Right atrium auricular region (tissue), 2 donors: ENCODE measurements around the gene UROS. TPM values are rescaled to one million over a fixed set of nuclear protein-coding genes. Genes with fewer than 3 reads are reported as not detected.

Experiments used
- DNase-seq: peaks from one replicate; pipeline ENCODE4 v3.0.0-alpha.2; 2019; ENCODE audit warnings: low spot score
- H3K27ac ChIP-seq, 2 donors: fragments of 200-600 bp; sonication (generic); 1 replicate in 1 of 2; 2 replicates in 1 of 2; pipeline ENCODE4 v1.5.1; 2016 to 2019
- H3K27me3 ChIP-seq, 2 donors: fragments of 200-600 bp; sonication (generic); one replicate each; pipeline versions ENCODE4 v1.5.1 to v1.6.0; 2017 to 2019
- H3K36me3 ChIP-seq: fragments of 200-600 bp; sonication (generic); one replicate; pipeline ENCODE4 v1.5.1; 2016
- H3K4me1 ChIP-seq, 2 donors: fragments of 200-600 bp; sonication (generic); one replicate each; pipeline versions ENCODE4 v1.5.1 to v1.6.0; 2017 to 2019
- H3K4me3 ChIP-seq, 2 donors: fragments of 200-600 bp; sonication (generic); 1 replicate in 1 of 2; 2 replicates in 1 of 2; pipeline ENCODE4 v1.5.1; 2017 to 2019; ENCODE audit warnings: mild to moderate bottlenecking in 1 of 2, moderate library complexity in 1 of 2
- H3K9me3 ChIP-seq, 2 donors: fragments of 200-600 bp; sonication (generic); one replicate each; pipeline ENCODE4 v1.5.1; 2019
- total RNA-seq, 2 donors: library from RNA; depleted of rRNA; stranded (reverse); fragments of >200 nt; gene quantifications; one replicate each; pipeline ENCODE4 v1.1.0, GENCODE V29; 2016
- TF ChIP-seq, protein P1 (sequence below), 2 donors: fragments of 200-600 bp; sonication (generic); IDR thresholded peaks; one replicate each; pipeline ENCODE4 v1.5.1; 2019; ENCODE audit warnings: antibody characterized with exemption in 2 of 2

The UROS gene
- total RNA-seq, 2 donors from 2014 or later: 54.1 to 81.0 TPM

- Histone ChIP-seq H3K9me3 (no peaks in the 10 kb centered on the region), H3K4me1 (no peaks in the 10 kb centered on the region), H3K27me3 (no peaks in the 10 kb centered on the region), H3K27ac (no peak overlapping the region), H3K4me3 (no peak overlapping the region), H3K36me3 (peaks cover 32% of the 10 kb centered on the region)
- TF ChIP-seq, protein P1, sequence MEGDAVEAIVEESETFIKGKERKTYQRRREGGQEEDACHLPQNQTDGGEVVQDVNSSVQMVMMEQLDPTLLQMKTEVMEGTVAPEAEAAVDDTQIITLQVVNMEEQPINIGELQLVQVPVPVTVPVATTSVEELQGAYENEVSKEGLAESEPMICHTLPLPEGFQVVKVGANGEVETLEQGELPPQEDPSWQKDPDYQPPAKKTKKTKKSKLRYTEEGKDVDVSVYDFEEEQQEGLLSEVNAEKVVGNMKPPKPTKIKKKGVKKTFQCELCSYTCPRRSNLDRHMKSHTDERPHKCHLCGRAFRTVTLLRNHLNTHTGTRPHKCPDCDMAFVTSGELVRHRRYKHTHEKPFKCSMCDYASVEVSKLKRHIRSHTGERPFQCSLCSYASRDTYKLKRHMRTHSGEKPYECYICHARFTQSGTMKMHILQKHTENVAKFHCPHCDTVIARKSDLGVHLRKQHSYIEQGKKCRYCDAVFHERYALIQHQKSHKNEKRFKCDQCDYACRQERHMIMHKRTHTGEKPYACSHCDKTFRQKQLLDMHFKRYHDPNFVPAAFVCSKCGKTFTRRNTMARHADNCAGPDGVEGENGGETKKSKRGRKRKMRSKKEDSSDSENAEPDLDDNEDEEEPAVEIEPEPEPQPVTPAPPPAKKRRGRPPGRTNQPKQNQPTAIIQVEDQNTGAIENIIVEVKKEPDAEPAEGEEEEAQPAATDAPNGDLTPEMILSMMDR (IDR thresholded peaks at IDR 0.05): no peak
- no peak for DNase-seq
Measured at GRCh38 chr10:125788156-125789034, 34.7 kb downstream of the UROS start.

GRCh38 chr10:125785791-125786190, 37.3 kb downstream of the UROS start:
- Histone ChIP-seq H3K27ac (no peak overlapping the region), H3K9me3 (no peaks in the 10 kb centered on the region), H3K4me1 (no peaks in the 10 kb centered on the region), H3K27me3 (no peaks in the 10 kb centered on the region), H3K36me3 (peaks cover 18% of the 10 kb centered on the region), H3K4me3 (no peak overlapping the region)
- DNase-seq: no peak
- TF ChIP-seq, protein P1 (IDR thresholded peaks at IDR 0.05): no peak

GRCh38 chr10:125783957-125784356, 39.1 kb downstream of the UROS start:
- TF ChIP-seq, protein P1 (IDR thresholded peaks at IDR 0.05): no peak
- H3K4me1 ChIP-seq: no peaks in the 10 kb centered on the region
- no peak for DNase-seq
- H3K36me3 ChIP-seq: peaks cover 12% of the 10 kb centered on the region
- no peak overlapping the region for H3K27ac ChIP-seq
- no peaks in the 10 kb centered on the region for H3K9me3 ChIP-seq
- no peak overlapping the region for H3K4me3 ChIP-seq
- no peaks in the 10 kb centered on the region for H3K27me3 ChIP-seq

GRCh38 chr10:125783408-125783807, 39.6 kb downstream of the UROS start:
- H3K27ac ChIP-seq: no peak overlapping the region
- no peak for DNase-seq
- TF ChIP-seq, protein P1 (IDR thresholded peaks at IDR 0.05): no peak
- H3K36me3 ChIP-seq: peaks cover 7% of the 10 kb centered on the region
- no peaks in the 10 kb centered on the region for H3K4me1 ChIP-seq
- H3K4me3 ChIP-seq: no peak overlapping the region
- no peaks in the 10 kb centered on the region for H3K27me3 ChIP-seq
- H3K9me3 ChIP-seq: no peaks in the 10 kb centered on the region

DNA sequence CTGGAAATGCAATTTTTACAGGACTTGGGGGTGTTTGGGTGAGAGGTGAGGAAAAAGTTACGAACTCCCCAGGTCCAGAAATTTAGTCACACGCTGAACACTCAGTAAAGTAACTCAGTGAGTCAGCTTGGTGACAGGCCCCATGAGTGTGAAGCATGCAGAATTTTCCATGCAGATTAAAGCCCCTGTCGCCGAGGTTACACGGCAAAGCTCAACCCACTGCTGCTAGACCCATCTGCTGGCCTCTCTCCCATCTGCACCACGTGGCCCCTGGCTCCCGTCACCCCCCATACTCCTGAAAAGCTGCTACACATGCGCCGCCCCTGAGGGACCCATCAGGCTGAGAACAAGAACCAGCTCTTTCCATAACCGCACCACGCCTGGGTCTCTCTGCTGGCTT, 40.4 kb downstream of the UROS start:
- Histone ChIP-seq H3K36me3 (no peaks in the 10 kb centered on the region), H3K27ac (no peak overlapping the region), H3K4me3 (no peak overlapping the region), H3K27me3 (no peaks in the 10 kb centered on the region), H3K9me3 (no peaks in the 10 kb centered on the region), H3K4me1 (no peaks in the 10 kb centered on the region)
- DNase-seq: no peak
- TF ChIP-seq, protein P1 (IDR thresholded peaks at IDR 0.05): no peak
